Measurements from ENCODE around the gene TEDC1.

Gene TEDC1

DNA sequence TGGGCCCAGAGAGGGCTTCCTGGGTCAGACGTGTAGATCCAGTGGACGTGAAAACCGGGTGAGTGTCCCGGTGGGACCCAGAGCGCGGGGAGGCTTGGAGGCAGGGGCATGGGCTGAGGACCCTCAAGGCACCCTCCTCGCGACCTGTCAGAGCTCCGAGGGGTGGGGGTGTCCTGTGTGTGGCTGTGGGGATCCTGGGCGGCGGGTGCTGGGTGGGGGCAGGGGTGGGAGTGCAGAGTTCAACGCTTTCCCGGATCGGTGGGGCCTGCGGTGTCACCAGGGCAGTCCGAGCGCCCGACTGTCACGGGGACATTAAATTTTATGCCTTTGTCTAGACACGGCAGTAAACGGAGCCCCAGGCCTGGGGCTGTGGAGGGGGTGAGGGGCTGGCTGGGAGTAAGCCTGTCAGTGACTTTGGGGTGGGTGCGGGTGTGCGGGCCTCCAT lies 36.4 kb downstream of the TEDC1 start:
- no peak for DNase-seq

DNA sequence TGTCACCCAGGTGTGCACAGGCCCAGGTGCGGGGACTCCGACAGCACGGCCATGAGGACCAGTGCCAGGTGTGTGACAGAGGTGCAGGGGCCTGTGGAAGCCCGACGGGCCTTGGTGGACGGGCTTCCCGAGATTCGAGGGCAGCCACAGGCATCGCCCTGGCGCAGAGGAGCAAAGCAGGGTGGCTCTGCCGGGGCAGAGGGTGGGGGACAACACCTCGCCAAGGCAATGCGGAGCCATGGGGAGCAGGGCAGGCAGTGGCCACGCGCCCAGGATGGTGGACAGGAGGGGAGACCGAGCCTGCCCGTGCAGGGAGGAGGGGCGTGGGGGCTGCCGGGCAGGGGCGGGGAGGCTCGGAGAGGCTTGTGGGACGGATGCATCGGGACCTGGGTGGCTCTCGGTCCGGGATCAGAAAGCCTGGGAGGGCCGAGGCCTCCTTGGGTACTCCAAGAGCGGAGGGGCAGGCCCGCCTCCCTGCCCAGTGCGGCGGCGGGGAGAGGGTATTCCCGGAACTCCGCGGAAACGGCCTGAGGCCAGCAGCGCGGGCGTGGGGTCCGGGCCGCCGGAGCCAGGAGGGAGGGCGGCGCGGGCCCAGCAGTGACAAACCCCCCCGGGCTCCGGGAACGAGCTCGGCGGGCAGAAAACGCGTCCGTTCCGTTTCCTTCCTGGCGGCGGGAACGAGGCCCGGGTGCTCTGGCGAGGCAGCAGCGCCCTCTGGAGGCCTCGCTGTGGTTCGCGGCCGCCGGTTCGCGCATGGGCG lies 37.0 kb downstream of the TEDC1 start:
- peak; percentile 48 to 78 for DNase-seq

DNA sequence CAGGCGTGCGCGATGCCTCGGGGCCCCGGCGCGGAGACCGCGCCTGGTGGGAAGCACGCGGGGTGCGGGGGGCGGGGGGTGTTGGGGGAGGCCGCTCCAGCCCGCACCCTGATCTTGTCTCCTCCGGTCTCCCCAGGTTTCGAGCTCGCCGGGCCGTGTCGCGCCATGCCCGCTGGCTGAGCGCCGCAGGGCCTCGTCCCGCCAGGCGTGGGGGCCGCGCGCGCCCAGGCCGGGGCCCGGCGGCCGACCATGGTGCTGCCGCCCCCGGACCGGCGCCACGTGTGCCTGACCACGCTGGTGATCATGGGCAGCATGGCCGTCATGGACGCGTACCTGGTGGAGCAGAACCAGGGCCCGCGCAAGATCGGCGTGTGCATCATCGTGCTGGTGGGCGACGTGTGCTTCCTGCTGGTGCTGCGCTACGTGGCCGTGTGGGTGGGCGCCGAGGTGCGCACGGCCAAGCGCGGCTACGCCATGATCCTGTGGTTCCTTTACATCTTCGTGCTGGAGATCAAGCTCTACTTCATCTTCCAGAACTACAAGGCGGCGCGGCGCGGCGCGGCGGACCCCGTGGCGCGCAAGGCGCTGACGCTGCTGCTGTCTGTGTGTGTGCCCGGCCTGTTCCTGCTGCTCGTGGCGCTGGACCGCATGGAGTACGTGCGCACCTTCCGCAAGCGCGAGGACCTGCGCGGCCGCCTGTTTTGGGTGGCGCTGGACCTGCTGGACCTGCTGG lies 37.7 kb downstream of the TEDC1 start:
- DNase-seq, result peak in 1 of 2 donors; percentile 6

DNA sequence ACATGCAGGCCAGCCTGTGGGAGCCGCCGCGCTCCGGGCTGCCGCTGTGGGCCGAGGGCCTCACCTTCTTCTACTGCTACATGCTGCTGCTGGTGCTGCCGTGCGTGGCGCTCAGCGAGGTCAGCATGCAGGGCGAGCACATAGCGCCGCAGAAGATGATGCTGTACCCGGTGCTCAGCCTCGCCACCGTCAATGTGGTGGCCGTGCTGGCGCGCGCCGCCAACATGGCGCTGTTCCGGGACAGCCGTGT lies 38.2 kb downstream of the TEDC1 start:
- DNase-seq, result no peak

DNA sequence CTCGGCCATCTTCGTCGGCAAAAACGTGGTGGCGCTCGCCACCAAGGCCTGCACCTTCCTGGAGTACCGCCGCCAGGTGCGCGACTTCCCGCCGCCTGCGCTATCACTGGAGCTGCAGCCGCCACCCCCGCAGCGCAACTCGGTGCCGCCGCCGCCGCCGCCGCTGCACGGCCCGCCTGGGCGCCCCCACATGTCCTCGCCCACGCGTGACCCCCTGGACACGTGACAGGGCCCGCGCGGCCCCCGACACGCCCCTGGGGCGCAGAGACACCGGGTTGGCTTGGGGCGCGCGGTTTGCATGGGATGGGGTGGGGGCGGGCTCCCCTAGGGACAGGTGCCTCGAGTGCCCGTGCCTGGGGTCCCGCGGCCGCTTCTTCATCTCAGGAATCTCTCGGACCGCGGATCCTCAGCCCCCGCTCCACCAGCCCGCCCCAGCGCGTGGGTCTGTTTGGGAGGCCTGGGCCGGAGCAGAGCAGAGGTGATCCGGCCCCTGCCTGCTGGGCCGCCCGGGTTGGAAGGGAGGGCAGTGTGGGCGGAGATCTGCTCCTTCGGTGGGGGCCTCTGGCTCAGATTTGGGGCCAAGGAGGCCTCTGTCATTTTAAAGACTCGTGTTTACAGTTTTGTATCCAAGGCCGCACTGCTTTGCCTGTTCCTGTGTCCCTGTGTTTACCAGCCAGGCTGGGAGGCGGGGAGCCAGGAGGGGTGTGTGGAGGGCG lies 38.7 kb downstream of the TEDC1 start:
- DNase-seq, result no peak

DNA sequence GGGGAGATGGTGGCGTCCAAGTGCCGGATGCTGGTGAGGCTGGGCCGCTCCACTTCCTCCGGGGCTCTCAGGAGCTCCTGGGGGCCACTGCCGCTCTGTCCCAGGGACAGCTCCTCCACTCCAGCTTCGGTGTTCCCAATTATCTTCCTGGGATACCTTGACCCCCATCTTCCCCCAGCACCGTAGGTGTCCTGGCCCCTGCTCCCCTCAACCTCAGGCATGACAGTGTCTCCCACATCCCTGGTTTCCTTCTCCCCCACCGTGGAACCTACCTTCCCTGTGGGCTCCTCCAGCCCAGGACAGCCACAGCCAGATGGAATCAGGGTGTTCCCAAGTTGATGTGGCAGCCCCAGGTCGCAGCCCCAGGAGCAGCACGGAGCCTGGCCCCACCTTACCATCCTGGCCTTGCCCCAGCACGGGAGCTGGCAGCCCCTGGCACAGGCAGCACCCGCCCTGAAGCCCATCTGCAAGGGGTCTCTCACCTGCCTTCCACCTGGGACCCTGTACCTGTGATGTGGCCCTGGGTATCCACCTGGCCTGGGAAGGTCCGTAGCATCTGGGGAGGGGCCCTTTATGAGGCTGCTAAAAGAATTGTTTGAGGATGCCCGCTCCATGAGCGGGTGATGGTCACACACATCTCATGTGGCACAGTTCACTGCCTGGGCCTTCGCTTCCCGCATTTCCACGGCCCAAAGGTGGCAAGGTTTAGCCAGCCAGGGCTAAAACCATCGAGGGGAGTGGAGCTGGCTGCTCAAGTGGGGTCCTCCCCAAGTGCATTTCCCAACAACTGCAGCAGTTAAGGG lies 39.4 kb downstream of the TEDC1 start:
- no peak for DNase-seq

DNA sequence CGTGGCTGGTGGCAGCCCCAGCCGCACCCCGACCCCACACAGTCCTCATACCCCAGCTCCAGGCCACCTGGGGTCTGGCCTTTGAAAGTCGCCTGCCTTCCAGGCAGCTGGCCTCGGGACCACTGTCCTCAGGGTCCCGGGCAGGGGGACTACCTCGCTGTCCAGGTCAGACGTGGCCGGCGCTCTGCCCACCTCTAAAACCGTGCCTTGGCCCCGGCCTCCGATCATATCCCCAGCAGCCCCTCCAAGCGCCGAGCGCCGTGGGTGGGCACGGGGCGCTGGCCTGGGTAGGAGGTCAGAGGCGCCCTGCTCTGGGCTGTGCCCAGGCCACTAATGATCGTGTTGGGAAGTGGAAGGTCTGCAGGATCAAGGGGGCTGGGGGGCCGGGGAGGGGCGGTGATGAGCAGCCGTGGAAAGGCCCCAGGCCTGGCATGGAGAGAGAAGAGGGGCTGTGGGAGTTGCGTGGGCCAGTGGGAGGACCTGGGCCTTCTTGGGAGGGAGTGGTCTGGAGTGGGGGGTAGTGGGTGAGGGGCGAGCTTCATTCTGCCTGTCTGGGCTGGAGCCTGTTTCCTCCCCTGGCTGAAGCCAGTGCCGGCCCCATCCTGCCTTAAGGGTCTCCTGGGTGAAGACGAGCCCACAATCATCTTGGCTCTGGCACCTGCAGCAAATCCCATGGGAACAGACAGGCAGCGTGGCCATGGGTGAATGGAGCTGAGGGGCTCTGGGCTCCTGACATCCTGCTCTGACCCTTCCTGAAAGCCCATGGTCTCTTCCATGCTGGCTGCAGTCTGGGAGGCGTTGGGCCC lies 40.2 kb downstream of the TEDC1 start:
- DNase-seq, result no peak

DNA sequence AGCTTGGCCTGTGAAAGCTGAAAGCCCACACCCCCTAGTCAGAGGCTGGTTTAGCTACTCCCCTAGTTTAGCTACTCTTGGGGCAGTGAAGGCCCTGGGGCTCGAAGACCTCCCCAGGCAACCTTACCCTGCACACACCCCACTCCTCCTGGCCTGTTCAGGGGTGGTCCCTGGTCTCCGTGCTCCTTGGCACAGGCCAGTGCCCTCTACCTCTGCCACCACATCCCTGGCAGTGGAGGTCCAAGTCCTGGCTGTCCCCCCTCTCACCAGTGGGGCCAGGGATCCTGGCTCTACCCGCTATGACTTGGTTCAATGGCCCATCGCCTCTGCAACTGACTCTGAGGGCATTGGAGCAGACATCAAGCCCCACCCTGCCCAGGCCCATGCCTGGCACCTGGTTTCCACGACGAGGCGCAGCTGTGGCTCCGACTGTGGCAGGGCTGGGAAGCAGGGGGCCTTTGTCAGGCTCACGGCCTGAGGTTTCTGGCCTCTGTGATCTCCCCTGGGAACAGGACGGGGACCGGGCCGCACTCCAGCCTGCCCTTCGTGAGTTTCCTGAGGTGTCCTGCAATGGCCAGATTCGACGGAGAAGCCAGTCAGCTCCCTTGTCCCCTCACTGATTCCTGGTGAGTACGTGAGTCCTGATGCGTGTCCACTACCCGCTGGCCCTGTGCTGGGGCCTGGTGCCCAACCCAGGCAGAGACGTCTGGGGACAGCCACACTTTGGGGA lies 41.0 kb downstream of the TEDC1 start:
- no peak for DNase-seq

DNA sequence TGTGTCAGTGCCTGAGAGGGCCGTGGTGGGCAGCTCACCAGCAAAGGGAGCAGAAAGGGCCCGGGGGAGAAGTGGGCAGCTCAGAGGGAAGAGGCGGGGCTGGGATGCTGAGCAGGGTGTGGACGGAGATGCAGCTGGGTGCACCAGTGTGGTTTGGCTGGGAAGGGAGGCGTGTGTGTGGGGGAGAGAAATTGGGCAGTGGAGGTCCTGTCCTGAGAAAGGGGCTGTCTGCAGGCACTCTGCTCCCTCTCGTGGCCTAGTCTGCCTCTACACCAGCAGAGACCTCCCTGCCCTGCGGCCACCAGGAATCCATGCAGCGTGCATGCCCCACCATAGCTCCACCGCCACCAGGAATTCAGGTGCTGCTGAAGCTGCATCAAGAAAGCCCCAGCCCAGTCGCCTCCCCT lies 41.7 kb downstream of the TEDC1 start:
- DNase-seq, result no peak

DNA sequence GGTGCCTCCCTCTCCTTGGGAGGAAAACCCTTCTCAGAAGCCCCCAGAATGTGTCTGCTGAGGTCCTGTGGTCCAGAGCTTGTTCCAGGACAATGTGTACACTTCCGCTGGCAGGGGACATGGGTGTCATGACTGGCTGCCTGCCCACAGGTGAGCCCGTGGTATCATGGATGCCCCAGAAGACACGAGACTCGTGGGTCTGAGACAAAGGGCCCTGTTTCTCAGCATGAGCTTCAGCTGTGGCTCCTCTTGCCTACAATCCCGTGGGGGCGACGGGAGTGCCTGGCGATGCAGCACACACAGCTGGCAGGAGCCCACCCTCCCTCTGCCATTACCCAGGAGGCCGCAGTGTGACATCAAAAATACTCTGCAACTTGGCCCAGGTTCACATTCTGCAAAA lies 42.3 kb downstream of the TEDC1 start:
- DNase-seq, result no peak

DNA sequence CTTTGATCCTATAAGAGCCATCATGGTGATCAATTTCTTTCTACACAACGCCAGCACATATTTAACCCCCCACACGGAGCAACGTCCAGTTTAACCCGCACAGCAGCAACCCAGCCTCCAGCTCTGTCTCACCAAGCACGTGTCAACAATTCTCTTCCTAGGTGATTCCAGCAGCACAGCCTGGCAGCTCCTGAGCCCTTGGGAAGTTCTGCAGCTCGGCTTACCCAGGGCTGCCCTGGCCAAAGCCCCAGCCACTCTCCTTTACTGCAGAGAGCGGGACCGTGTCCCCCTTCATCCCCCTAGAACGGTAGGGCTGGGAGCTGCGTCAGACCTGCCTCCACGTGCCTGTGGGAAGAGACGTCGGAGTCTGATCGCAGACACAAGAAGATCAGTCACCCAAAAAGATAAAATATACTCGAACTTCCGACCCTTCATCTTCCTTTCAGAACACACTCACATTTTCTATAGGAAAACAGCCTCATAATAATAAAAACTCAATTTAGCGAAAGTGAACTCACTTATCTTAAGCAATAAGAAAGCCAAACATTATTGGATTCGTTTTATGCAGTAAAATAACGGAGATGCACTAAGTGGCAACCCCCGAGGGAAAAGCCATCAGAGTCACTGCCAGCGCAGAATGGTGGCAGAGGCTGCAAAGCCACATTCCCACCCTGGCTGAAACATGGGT lies 42.9 kb downstream of the TEDC1 start:
- DNase-seq, result no peak

DNA sequence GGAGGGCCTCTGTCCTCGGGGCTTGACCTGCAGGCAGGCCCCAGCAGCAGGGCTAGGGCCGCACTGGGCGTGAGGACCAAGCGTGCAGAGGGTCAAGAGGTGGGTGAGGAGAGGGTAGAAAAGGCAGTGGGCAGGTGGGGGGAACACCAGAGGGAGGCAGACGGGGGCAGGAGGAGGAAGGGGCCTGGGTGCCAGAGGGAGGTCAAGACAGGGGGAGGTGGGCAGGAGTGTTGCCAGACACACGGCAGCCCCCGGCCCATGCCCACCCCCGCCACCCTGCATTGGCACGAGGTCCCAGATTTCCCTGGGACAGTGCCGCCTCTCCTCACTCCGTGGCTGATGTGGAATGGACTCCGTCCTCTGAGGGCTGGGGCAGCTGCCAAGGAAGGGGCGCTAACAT lies 43.5 kb downstream of the TEDC1 start:
- DNase-seq, result no peak

DNA sequence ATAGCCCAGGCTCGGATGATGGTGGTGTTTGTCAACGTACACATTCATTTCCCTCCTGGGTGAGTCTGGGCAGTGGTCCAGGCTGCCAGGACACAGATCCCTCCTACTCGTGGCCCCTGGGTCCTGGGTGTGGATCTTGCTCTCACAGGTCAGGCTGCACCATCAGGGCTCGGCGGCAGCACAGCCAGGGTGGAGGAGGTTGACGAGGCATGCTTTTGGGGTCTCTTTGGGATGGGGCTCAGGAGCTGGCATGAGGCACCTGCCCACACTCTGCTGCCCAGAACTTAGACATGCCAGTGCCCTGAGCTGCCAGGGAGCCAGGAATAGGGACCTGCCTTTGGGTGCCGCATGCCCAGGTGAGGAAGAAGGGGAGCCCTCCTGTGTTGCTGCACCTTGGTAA lies 45.0 kb downstream of the TEDC1 start:
- DNase-seq, result no peak

DNA sequence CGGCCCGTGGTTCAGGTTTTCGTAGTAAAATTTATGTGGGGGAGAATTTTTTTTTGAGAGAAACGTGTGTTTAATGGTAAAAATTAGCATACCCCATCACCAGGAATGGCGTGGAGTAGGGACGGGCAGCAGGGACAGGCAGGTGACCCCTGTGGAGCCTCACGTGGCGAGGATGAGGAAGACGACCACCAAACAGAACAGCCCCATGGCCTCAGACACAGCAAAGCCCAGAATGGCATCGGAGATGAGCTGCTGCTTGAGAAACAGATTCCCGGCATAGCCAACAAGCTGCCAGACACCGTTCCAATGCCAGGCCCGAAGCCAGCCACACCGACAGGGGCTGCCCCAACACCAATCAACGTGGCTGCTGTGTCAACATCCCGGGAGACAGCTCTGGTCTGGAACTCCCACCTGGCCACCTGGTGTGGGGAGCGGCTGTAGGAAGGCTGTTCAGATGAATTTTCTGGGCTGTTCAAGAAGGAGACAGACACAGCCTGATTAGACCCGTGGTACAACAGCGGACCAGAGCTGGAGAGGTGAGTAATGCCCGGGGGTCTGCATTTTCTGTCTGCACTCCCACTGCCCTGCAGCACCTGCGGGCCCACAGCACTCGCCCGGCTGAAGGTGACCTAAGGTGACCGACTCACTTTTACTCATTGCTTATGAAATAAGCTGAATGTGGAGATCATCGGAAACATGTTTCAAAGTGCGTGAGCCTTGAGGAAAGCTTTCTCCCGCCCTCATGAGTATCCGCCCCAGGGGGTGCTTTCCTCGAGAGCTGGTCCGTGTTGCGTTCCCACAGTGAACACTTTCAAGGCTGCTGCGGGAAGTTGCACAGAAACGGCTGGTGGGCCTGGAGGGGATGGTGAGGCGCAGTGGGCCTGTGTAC lies 45.9 kb downstream of the TEDC1 start:
- no peak for DNase-seq

DNA sequence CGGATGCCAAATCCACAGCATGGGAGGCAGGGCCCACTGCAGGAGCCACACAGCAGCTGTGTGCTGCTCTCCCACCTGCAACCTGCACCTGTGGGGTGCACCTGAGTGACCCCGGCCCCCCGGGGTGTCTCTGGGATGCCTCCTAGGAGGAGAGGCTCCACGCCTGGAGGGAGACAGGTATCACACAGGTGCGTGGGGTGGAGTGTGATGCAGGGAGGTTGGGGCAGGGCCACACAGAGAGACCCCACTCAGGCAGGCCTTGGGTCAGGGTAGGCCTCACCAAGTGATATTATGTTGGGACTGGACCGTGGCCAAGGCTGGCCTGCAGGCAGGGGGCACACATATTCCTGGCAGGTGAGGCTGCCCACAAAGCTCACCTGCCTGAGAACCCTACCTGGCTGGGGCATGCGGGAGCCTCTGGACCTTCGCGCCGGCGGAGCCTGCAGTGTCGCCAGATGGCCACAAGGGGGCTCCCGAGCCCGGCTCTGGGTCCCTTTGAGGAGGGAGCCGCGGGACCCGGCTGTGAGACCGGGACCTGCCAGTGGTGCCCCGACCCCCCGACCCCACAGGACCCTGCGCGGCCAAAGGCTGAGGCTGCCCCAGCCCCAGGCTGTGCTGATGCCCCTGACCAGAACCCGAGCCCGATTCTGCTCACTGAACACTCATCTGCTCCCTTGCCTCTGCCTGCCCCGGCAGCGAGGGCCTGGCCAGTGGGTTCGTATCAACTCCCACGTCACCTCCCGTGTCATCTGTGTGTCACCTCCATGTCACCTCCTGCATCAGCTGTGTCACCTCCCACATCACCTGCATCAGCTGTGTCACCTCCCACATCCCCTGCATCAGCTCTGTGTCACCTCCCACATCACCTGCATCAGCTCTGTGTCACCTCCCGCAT lies 46.8 kb downstream of the TEDC1 start:
- peak; percentile 18 to 26 for DNase-seq

DNA sequence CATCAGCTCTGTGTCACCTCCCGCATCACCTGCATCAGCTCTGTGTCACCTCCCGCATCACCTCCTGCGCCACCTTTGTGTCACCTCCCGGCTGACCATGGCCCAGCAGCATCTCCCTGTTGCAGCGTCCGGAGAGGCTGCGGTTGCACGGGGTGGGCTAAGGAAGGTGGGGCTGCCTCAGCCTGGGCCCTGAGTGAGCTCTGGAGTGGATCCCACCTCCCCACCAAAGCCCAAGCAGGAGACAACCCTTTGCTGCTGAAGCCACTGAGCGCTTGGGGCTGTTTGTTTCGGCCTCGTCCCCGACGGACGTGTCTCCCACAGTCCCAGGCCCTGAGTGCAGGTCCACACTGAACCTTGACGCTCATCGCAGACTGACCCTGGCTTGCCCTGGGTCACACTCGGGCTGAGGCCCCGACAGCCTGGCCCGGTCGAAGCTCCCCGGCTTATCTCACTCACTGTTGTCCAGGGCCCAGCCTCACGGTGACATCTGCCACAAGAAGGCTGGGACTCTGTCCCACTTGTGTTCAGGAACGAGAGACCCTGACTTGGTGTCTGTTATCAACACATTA lies 47.5 kb downstream of the TEDC1 start:
- DNase-seq, result no peak

DNA sequence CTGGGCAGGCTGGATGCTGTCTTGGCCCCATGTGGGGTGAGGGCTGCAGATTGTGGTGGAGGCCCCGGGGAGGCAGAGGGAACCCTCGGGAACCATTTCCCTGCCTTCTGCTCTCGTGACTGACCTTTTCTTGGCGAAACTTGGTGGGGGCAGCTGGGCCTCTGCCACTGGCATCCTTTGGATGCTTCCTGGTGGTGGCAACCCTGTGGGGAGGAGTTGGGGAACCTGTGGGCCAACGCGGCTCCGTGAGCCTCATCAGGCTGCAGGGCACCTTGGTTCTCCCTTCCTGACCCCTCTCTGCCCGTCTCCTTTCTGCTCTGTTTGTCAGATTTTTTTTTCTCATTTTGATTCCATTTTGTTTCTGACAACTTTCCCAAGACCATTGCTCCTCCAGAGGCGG lies 49.8 kb downstream of the TEDC1 start:
- no peak for DNase-seq

DNA sequence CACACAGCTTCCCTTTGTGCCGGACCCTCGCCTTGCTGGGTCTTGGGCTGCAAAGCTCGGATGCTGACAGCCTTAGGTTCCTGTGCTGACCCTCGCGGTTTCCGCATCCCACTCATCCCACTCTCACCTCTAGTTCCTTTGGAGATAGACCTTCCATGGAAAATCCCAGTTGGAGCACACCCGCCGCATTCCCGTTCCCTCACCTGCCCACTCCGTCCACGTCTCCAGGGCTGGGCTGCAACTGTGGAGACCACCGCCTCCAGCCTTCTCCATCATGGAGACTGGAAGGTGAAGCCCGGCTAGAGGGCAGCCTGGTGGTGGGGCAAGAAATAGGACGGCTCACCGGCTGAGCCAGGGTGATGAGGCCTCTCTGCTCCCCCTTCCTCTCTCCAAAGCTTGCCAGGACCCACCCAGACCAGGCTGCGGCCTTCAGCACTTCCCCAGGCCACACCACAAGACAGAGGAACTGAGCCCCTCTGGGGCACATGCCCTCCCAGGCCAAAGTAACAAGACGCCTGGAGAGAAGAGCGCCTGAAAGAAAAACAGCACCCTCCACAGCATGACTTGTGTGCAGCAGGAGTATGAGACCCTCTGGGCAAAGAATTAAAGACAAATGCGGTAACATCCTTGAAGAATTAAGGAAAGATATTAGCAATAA lies 50.3 kb downstream of the TEDC1 start:
- no peak for DNase-seq

Measured in inflammatory macrophage (primary cell).